NK-92 treated with Interleukin-12 subunit alpha and Interleukin-12 subunit beta, amount 100 ng/mL, for 24 hours (cell line): Measurements from ENCODE around the gene SLC27A2.
"Not testable (repeated sequence)": the region's sequence is repeated elsewhere in the genome, so short reads cannot be mapped to it uniquely, and the experiment has no call there.

Experiments
- DNase-seq: peaks from one replicate; lab custom pipeline; 2025; lab: John Stamatoyannopoulos, UW

SLC27A2 gene

GRCh38 chr15:50163719-50164410 is 18.1 kb upstream of the SLC27A2 start:
- DNase-seq, result no peak

DNA sequence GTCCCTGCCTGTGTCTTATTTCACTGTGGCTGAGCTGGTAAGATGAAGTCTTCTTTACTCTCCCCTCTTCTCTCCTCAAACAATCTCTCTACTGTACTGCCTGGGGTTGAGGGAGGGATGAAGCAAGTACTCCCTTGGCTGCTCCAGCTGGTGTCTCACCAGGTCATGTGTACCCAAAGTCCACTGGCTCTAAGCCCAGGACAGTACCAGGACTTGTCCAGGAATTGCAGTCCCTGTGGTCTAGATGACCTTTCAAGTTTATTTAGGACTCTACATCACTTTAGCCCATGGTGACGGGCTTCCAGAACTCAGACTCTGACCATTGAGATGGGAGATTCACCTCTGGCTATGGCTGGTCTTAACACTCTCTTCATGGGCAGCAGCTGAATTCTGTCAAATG is 17.5 kb upstream of the SLC27A2 start:
- no peak for DNase-seq

DNA sequence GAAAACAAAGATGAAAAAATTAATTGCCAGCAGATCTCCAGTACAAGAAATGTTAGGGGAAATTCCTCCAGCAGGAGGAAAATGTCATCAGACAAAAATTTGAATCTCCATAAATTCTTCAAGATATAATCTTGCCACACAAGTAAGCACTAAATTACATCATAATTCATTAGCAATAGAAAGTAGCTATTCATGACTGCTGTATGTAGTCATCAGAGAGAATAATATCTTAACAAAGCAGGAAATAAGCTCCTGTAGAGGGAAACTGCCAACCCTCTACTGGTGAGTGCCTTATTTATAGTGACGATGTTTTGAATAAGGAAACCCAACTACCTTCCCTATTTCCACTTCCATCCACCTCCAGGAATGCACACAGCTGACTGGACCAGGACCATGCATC is 15.8 kb upstream of the SLC27A2 start:
- DNase-seq, result no peak

DNA sequence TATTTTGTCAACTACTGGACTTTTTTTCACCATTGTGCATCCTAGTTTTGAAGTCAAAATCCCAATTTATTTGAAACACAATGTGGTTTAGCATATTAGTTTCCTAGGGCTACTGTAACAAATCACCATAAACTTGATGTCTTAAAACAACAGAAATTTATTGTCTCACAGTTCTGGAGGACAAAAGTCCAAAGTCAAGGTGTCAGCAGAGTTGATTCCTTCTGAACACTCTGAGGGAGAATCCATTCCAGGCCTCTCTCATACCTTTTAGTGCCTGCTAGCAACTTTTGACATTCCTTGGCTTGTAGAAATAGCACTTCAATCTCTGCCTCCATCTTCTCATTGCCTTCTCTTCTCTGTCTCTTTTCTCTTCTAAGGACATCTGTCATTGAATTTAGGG is 14.9 kb upstream of the SLC27A2 start:
- DNase-seq, result no peak

- no peak for DNase-seq
Measured at GRCh38 chr15:50168379-50168778, 13.6 kb upstream of the SLC27A2 start.

GRCh38 chr15:50168783-50169411 is 13.1 kb upstream of the SLC27A2 start:
- no peak for DNase-seq

DNA sequence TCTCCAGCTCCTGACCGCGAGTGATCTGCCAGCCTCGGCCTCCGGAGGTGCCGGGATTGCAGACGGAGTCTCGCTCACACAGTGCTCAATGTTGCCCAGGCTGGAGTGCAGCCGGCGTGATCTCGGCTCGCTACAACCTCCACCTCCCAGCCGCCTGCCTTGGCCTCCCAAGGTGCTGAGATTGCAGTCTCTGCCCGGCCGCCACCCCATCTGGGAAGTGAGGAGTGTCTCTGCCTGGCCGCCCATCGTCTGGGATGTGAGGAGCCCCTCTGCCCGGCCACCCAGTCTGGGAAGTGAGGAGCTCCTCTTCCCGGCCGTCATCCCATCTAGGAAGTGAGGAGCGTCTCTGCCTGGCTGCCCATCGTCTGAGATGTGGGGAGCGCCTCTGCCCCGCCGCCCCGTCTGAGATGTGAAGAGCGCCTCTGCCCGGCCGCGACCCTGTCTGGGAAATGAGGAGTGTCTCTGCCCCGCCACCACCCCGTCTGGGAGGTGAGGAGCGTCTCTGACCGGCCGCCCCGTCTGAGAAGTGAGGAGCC is 9.6 kb upstream of the SLC27A2 start:
- DNase-seq, result not testable (repeated sequence)

DNA sequence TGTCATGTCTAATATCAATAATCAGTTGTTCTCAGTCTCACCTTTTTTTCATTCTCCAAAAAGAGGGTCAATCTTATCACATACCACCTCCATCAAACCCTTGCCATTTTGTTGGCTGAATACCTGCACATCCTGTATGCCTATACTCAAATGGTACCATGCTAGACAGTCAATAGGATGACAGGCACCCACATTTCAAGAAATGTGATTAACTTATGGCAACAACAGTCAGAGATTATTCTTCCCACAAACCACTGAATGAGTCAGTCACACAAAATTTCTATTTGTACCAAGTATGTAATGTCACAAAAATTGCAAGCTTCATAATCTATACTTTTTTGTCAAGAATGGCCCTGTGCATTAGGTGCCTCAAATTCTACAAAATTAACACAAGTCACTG is 5.1 kb upstream of the SLC27A2 start:
- DNase-seq, result no peak

DNA sequence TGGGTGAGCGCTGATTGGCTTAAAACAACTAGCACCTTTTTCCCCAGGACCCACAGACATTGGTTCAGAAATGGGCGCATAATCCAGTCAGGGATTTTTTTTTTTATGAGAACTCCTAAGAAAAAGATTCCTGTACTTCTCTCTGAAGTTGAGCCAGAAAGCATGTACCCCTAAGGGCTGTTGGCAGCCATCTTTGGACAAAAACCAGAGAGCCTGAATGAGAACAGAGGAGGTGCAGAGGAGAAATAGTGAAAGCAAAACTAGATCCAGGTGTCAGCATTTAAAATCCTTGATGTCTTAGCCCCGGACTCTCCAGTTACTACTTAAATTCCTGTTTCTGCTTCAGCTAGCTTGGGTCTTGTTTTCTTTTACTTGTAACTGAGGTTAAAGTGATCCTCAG is 1.9 kb upstream of the SLC27A2 start:
- DNase-seq, result no peak

DNA sequence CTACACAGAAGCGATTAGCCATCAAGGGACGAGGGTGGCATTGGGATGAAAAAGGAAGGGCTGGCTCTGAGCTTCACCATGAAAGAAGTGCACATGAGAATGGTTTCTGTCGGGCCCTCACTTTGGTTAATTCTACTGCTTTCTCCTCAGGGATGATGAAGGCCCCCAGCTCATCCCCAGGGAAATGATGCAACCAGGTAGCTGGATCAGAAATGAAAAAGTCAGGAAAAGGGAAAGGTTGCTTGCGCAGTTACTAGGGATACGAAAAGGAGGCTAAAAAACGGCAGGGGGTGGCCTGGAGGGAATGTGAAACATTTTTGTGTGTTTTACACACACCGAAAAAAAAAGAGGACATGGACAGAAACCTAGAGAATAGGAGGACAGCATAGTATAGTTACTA is 1.4 kb upstream of the SLC27A2 start:
- no peak for DNase-seq

GRCh38 chr15:50181201-50181968 is 611 bp upstream of the SLC27A2 start:
- DNase-seq, result peak; percentile 29

DNA sequence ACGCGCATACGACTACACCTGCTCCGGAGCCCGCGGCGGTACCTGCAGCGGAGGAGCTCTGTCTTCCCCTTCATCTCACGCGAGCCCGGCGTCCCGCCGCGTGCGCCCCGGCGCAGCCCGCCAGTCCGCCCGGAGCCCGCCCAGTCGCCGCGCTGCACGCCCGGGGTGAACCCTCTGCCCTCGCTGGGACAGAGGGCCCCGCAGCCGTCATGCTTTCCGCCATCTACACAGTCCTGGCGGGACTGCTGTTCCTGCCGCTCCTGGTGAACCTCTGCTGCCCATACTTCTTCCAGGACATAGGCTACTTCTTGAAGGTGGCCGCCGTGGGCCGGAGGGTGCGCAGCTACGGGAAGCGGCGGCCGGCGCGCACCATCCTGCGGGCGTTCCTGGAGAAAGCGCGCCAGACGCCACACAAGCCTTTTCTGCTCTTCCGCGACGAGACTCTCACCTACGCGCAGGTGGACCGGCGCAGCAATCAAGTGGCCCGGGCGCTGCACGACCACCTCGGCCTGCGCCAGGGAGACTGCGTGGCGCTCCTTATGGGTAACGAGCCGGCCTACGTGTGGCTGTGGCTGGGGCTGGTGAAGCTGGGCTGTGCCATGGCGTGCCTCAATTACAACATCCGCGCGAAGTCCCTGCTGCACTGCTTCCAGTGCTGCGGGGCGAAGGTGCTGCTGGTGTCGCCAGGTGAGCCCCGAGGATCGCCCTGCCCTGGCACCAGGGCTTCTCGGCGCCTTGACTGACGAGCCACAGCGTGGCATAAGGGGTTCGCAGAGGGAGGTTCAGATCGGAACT is 420 bp downstream of the SLC27A2 start:
- DNase-seq, result peak; percentile 42

GRCh38 chr15:50183112-50183794 is 1.3 kb downstream of the SLC27A2 start:
- peak; percentile 58 for DNase-seq

GRCh38 chr15:50184863-50185504 is 3.0 kb downstream of the SLC27A2 start:
- no peak for DNase-seq

DNA sequence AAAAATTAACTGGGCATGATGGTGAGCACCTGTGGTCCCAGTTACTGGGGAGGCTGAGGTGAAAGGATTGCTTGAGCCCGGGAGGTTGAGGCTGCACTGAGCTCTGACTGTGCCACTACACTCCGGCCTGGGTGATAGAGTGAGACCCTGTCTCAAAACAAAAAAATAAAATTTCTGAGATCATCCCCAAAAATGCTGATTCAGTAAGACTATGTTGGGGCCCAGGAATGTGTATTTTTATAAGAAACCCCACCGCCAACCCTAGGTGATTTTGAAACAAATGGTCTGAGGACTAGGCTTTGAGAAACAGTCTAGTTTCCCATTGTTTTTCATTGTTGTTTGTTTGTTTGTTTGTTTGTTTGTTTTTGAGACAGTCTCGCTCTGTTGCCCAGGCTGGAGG is 4.1 kb downstream of the SLC27A2 start:
- no peak for DNase-seq

GRCh38 chr15:50186752-50187151 is 4.8 kb downstream of the SLC27A2 start:
- DNase-seq, result no peak

DNA sequence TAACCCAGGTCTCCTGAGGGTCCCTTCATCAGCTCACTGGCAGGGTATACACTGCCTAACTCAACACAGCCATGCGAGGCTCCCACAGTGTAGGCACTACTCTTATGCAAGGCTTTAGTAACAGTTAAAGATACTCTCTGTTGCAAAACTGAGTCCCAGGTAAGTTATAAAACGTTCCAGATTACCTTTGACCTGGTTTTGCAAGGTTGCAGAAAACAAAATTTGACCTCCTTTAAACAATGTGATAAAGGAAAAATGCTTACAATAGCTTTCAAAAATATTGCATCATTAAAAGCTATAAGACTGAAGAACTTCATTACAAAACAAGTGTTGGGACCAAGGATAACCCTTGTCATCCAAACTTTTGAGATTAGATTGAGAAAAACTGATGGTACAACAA is 5.5 kb downstream of the SLC27A2 start:
- DNase-seq, result no peak

DNA sequence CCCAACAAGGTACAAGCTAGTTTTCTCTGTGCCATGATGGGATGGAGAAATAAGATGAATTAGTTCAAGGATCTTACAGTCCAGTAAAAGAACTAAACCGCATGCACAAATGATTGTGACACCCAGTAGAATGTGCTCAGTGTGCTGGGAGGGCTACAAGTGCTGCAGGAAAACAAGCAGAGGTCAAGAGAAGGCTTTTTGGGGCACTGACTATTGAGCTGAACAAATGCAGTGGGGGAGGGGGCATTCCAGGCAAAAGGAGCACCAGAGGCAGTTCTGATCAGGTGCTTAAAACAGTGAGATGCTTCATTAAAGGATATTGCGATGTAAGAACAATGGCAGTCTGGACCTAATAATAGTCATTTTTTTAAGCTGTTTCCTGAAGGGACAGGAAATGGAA is 6.0 kb downstream of the SLC27A2 start:
- no peak for DNase-seq

- DNase-seq, result not testable (repeated sequence)
Measured at GRCh38 chr15:50188793-50189192, 6.8 kb downstream of the SLC27A2 start.

DNA sequence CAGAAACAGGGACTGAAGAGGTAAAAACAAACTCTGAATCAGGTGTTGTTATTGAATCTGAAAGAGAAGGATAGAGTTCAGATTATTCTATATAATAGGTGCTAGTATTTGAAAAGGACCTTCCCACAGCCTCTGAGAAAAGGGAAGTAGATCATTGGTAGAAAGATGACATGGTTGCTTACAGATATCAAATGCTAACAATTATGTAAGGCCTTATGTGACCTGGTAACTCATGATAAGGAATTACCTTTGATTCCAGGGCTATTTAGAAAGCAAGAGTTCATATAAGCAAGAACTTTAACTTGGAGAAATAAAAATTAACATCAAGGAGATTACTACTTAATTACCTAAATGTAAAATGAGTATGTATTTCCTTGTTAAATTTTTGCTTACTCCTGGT is 7.6 kb downstream of the SLC27A2 start:
- no peak for DNase-seq

DNA sequence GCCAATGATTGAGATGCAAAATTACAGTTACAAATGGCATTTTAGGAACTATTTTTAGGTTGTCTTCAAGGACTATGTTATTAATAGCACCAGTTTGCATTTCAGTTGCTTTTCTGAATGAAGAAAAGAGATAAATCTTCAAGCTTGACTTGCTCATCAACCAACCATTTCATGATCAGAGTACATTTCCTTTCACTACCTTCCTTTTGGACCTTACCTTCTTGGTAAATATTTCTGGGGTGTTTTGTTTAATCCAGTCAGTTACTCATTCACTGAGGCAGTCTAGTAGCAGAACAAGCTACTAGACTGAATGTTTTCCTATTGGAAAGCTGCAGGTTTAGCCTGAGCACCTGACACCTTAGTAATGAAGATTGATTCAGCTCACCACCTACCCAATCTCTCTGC is 8.2 kb downstream of the SLC27A2 start:
- DNase-seq, result no peak
